Kidney glomerular epithelial cell (primary cell): Measurements from ENCODE around the gene DUSP22.
"Not testable (repeated sequence)": the region's sequence is repeated elsewhere in the genome, so short reads cannot be mapped to it uniquely, and the experiment has no call there.

Experiments
- DNase-seq: peaks from one replicate; lab custom pipeline; 2025; lab: John Stamatoyannopoulos, UW

The DUSP22 gene

DNA sequence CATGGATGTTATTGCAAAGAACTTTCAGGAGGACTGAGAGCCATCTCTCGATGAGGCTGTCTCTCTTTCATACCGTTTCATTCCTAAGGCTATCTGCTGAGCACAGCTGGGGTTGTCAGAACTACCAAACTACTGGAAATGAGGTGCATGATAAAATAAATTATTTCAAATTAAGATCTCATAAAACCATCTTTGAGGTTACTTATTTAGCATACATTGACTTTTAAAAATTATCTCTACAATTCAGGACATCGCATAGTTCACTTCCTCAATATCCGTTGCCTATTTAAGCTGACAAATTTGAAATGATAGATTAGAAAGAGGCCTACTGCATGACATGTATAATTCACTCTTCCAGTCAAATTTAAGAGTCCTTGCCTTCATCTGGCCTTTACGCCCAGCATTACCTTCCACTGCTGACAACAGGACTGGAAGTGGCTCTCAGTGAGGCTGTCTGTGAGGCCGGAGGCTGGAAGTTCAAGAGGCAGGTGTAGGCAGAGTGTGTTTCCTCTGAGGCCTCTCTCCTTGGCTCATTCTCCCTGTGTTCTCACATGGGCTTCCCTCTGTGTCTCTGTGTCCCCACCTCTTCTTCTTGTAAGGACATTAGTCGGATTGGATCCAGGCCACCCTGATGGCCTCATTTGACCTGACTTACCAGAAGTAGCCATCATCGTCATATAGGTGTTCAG is 12.8 kb upstream of the DUSP22 start:
- DNase-seq: no peak

GRCh38 chr6:280775-281468 is 11.4 kb upstream of the DUSP22 start:
- DNase-seq: no peak

DNA sequence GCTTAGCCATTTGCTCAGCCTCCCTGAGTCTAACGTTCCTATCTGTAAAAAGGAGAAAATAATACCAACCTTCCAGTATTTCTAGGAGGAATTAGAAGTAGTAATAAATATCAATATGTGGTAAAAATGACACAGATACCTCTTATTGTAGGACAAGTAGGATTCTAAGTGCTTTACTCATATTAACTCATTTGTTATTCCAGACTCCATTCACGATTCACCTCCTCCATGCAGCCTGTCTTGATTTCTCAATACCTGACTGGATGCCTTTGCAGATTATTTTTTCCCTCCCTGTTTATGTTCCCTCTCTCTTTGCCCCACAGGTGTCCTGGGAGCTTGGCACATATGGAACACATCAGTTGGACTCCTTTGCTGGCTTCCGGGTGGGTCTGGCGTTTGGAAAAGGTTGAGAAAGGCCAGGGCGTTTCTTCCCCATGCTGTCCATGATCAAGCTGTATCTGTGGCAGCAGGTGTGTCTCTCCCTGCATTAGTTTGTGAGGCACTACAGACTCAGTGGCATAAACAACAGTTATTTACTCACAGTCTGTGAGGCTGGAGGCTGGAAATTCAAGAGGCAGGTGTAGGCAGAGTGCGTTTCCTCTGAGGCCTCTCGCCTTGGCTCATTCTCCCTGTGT is 10.7 kb upstream of the DUSP22 start:
- no peak for DNase-seq

DNA sequence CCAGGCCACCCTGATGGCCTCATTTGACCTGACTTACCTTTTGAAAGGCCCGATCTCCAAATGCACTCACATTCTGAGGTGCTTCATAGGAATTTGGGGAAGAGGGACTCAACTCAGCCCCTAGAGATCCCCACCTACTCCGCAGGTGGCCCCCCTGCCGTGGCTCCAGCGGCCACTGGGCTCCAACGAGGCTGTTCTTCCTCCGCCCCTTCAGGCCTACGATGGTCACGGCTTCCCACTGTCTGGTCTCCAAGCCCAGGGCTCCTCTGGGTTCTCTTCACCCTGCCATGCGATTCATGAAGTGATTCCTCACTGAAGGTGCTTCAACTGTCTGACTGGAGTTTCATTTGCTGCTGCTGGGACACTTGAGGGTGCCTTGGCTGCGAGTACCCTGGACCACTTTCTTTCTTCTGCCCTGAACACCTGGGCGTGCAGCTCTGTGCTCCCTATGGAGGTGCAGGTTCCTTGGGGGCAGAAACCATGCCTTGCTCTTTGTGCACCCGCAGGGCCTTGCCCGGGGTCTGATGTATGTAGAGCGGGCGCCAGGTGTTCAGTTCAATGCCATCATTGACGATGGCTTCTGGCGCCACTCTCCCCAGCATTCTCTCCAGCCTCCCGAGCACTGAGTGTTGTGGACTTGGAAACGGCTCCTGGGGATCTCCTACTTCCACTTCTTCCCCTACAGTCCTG is 10.0 kb upstream of the DUSP22 start:
- DNase-seq: no peak

GRCh38 chr6:282867-283416 is 9.3 kb upstream of the DUSP22 start:
- DNase-seq: no peak

- no peak for DNase-seq
Observed at GRCh38 chr6:284486-284885, 7.8 kb upstream of the DUSP22 start.

- DNase-seq: no peak
Observed at GRCh38 chr6:285030-285771, 7.1 kb upstream of the DUSP22 start.

- DNase-seq: not testable (repeated sequence)
Observed at GRCh38 chr6:285902-286301, 6.4 kb upstream of the DUSP22 start.

DNA sequence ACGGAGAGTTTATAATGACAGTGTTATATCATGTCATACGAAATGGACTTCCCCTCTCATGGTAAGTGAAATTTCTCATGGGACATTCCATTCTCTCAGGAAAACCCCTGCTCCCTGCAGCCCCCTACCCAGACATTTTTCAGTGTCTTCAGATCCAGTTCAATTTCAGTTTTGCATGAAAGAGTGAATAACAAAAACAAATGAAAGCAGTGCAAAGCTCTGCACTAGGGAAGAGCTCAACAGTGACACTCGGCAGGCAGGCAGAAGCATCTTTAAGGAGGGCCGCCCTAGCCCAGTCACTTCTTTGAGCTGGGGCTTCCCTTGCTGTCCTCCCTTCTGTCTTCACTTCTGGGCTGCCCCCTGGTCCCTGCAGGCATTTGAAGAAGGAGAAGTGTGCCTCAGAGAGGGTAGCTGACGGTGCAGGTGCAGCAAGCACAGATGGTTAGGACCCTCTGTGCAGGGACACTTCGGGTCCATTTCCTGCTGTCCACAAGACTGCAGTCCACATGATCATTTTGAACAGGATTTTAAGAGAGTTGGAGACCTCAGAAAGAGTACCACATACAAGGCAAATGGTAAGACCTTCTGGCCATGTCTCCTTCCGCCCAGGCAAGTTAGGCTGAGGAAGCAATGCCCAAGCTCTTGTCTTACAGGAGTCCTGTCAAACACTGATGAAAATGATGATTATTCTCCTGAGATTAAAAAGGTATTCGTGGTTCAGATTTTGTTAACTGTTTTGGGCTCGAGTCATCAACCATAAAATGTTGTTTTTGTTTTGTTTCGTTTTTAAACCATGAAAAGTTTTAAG is 5.4 kb upstream of the DUSP22 start:
- no peak for DNase-seq

- no peak for DNase-seq
Observed at GRCh38 chr6:287489-287860, 4.8 kb upstream of the DUSP22 start.

DNA sequence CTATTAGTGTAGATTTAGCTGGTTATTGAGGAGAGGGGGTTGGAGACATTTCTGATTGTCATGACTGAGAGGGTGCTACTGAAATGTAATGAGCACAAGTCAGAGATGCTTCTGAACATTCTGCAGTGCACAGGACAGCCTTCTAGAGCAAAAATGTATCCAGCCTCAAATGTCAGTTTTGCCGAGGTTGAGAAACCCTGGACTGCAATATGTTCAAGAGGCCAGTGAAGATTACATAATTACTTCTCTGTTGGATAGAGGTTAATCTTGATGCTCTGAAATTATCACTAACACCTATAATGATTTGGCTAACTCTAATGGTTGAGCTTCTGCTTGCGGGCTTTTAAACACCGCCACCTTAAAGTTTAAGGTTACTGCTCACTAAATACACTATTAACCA is 3.4 kb upstream of the DUSP22 start:
- DNase-seq: no peak

GRCh38 chr6:290111-290922 is 2.0 kb upstream of the DUSP22 start:
- no peak for DNase-seq

GRCh38 chr6:291204-291696 is 1.0 kb upstream of the DUSP22 start:
- DNase-seq: no peak

GRCh38 chr6:292506-293192 is 362 bp downstream of the DUSP22 start:
- no peak for DNase-seq

- no peak for DNase-seq
Observed at GRCh38 chr6:293193-294174, 1.2 kb downstream of the DUSP22 start.

- DNase-seq: no peak
Observed at GRCh38 chr6:294656-295565, 2.6 kb downstream of the DUSP22 start.
